Upper lobe of right lung (tissue), 1 donor: ENCODE results near the gene SFRP5. TPM values are rescaled to one million over a fixed set of nuclear protein-coding genes. Genes with fewer than 3 reads are reported as not detected.

Experiments used
- ATAC-seq: fragments of 200-7000 bp; cut with Tn5 transposase; one replicate; pipeline ENCODE4 v1.9.1; 2020; ENCODE audit warnings: mild to moderate bottlenecking, moderate library complexity
- DNase-seq: peaks from one replicate; pipeline ENCODE4 v3.0.0-alpha.2; 2020
- H3K27ac ChIP-seq: fragments of 200-600 bp; one replicate; pipeline ENCODE4 v1.8.0; 2022
- H3K27me3 ChIP-seq: fragments of 200-600 bp; one replicate; pipeline ENCODE4 v1.8.0; 2022; ENCODE audit warnings: mild to moderate bottlenecking
- H3K36me3 ChIP-seq: fragments of 200-600 bp; one replicate; pipeline ENCODE4 v1.8.0; 2022
- H3K4me1 ChIP-seq: fragments of 200-600 bp; one replicate; pipeline ENCODE4 v1.8.0; 2022
- H3K4me3 ChIP-seq: fragments of 200-600 bp; one replicate; pipeline ENCODE4 v1.8.0; 2022; ENCODE audit warnings: mild to moderate bottlenecking
- H3K9me3 ChIP-seq: fragments of 200-600 bp; one replicate; pipeline ENCODE4 v1.8.0; 2022
- intact Hi-C: fragments of 100-400 bp; cut with DNase I; formaldehyde crosslinking; loops from one replicate; pipeline ENCODE4 v1.11.0; 2022
- total RNA-seq: library from RNA; stranded (reverse); fragmentation: NEBNext Ultra II Directional; extraction: Animal tissue kit (Norgen Biotek cat#: 25700); gene quantifications from one replicate; pipeline ENCODE4 v1.2.1, GENCODE V29; 2021
- TF ChIP-seq, protein P1 (sequence below): fragments of 200-600 bp; IDR thresholded peaks from one replicate; pipeline ENCODE4 v1.8.0; 2022; ENCODE audit warnings: antibody characterized with exemption
- donor health status: DM: no; HTN: yes; CAD: no; lungs with severe emphysema.

SFRP5 gene
- total RNA-seq, 1 donor from 2014 or later, result 3.0 TPM

DNA sequence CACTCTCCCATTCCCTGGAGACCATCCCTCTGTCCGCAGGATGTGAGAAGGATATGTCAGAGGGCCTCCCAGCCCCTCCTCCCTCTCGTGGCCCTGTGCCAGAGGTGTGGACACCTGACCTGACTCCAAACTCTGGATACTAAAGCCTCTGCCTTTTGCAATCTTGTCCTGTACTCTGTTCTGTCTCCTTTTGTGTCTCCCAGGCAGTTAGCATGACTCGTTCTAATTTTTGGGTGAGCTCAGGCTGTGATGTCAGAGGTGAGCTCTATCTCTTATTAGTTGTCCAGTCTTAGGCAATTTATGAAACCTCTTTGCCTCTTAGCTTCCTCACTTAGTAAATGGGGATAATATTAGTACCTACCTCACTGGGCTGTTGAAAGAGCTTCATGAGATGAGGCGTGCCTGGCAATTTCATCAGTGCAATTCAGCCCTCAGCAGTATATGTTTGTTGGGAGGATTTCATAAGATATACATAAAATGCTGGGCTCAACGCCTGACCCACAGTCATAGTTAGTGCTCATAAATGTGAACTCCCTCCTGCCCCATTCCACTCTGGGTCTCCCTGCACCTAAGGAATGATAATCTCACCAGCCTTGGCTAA, 47.4 kb downstream of the SFRP5 start:
- Histone ChIP-seq H3K27me3 (no peaks in the 10 kb centered on the region), H3K36me3 (no peaks in the 10 kb centered on the region), H3K4me1 (peaks cover 6% of the 10 kb centered on the region), H3K27ac (no peak overlapping the region), H3K9me3 (no peaks in the 10 kb centered on the region), H3K4me3 (no peak overlapping the region)
- peak; percentile 59 for ATAC-seq
- TF ChIP-seq, protein P1, sequence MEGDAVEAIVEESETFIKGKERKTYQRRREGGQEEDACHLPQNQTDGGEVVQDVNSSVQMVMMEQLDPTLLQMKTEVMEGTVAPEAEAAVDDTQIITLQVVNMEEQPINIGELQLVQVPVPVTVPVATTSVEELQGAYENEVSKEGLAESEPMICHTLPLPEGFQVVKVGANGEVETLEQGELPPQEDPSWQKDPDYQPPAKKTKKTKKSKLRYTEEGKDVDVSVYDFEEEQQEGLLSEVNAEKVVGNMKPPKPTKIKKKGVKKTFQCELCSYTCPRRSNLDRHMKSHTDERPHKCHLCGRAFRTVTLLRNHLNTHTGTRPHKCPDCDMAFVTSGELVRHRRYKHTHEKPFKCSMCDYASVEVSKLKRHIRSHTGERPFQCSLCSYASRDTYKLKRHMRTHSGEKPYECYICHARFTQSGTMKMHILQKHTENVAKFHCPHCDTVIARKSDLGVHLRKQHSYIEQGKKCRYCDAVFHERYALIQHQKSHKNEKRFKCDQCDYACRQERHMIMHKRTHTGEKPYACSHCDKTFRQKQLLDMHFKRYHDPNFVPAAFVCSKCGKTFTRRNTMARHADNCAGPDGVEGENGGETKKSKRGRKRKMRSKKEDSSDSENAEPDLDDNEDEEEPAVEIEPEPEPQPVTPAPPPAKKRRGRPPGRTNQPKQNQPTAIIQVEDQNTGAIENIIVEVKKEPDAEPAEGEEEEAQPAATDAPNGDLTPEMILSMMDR, result no peak
- intact Hi-C loops, result no loop called here
- DNase-seq, result no peak

DNA sequence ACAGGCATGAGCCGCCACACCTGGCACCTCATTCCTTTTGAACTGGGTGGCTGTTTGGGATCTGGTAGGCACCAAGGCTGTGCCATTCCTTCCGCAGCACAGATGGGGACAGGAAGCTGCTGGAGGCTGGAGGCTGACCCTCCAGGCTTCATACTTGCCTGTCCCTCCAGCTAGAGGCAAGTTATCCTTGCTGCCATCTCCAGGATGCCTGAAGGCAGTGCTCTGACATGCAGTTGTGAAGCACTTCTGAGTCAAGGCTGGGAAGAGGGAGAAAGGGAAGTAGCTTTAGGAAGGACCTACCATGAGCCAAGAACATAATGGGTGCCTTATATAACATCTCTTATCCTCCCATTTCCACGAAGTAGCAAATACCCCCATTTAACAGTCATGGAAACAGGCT, 48.8 kb downstream of the SFRP5 start:
- no peak overlapping the region for H3K27ac ChIP-seq
- ATAC-seq (no peak), DNase-seq (no peak)
- TF ChIP-seq, protein P1, result no peak
- intact Hi-C loops, result no loop called here
- no peak overlapping the region for H3K4me3 ChIP-seq
- H3K36me3 ChIP-seq, result peaks cover 2% of the 10 kb centered on the region
- H3K27me3 ChIP-seq, result no peaks in the 10 kb centered on the region
- peaks cover 21% of the 10 kb centered on the region for H3K4me1 ChIP-seq
- H3K9me3 ChIP-seq, result no peaks in the 10 kb centered on the region

DNA sequence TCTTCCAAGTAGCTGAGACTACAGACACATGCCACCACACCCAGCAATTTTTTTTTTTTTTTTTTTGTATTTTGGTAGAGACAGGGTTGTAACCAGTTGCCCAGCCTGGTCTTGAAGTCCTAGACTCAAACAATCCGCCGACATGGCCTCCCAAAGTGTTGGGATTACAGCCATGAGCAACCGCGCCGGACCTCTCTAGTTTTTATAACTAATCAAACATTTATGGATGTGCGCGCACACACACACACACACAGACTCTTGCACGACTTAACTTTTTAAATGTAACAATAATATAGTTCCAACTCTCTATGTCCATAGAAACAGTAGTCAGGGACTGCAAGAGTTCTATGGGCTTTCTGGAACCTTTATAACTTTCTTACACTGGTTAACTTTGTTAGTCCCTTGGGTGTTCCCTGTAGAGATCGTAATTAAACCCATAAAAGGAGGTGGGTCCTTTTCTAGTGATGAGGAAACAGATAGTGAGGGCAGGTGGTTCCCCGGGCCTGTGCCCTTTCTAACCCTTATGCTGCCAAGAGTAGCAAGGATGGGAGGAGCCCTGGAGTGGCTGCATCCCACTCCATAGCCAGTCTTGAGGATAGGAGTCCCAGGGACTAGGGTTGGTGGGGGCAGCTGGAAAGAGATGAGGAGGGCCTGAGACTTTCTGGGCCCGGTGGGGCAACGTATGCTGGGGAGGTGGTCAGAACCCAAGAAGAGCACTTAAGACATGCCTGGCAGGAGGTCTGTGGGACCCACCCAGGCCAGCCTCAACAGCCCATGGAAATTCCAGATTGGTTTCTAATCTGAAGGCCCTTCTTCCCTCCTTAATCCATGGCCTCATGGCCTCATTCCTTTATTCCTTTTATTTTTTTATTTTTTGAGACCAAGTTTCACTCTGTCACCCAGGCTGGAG, 49.7 kb downstream of the SFRP5 start:
- H3K36me3 ChIP-seq, result peaks cover 9% of the 10 kb centered on the region
- TF ChIP-seq, protein P1, result no peak
- intact Hi-C loops, result no loop called here
- H3K4me3 ChIP-seq, result no peak overlapping the region
- no peaks in the 10 kb centered on the region for H3K9me3 ChIP-seq
- DNase-seq (no peak), ATAC-seq (no peak)
- H3K27ac ChIP-seq, result no peak overlapping the region
- peaks cover 25% of the 10 kb centered on the region for H3K4me1 ChIP-seq
- no peaks in the 10 kb centered on the region for H3K27me3 ChIP-seq

DNA sequence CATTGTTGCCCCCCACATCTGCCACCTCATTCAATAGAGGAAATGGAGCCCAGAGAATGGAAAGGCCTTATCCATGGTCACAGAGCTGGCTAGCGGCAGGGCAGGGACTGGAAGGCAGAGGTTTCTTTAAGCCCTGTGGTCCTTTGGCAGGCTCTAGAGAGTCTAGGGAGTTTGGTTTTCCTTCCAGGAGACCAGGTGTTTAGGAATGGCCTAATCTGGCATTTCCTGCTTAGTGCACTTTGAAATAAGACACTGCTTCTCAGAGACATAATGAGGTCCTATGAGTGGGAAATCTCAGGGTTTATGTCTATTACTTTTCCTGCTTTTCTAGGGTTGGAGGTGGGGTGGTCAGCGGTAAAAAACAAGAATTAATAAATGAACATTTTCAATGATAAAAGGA, 52.2 kb downstream of the SFRP5 start:
- Histone ChIP-seq H3K4me1 (peaks cover 41% of the 10 kb centered on the region), H3K27me3 (no peaks in the 10 kb centered on the region), H3K27ac (no peak overlapping the region), H3K36me3 (peaks cover 14% of the 10 kb centered on the region), H3K4me3 (no peak overlapping the region), H3K9me3 (no peaks in the 10 kb centered on the region)
- no peak for ATAC-seq
- intact Hi-C loops, result no loop called here
- no peak for DNase-seq
- TF ChIP-seq, protein P1, result no peak

GRCh38 chr10:97718659-97719142, 53.1 kb downstream of the SFRP5 start:
- ATAC-seq (peak; percentile 86), DNase-seq (peak; percentile 88)
- Histone ChIP-seq H3K4me1 (peaks cover 41% of the 10 kb centered on the region), H3K27me3 (no peaks in the 10 kb centered on the region), H3K9me3 (no peaks in the 10 kb centered on the region), H3K36me3 (peaks cover 14% of the 10 kb centered on the region), H3K4me3 (no peak overlapping the region), H3K27ac (peak overlapping the region; percentile 58)
- intact Hi-C loops, result no loop called here
- TF ChIP-seq, protein P1, result no peak
